B cell (primary cell): ENCODE data around the gene SRRM5.
"Not testable (repeated sequence)": the region's sequence is repeated elsewhere in the genome, so short reads cannot be mapped to it uniquely, and the experiment has no call there.

Experiments
- EZH2 ChIP-seq: IDR thresholded peaks from 2 replicates; pipeline ENCODE4 v1.6.1; 2012; ENCODE audit warnings: borderline replicate concordance, low read depth, mild to moderate bottlenecking, moderate library complexity, low read length; ENCODE audit not compliant: insufficient read depth, poor library complexity, severe bottlenecking
- TF ChIP-seq, protein P1 (sequence below): fragments of 200-600 bp; IDR thresholded peaks from one replicate; pipeline ENCODE4 v1.8.0; 2022; ENCODE audit warnings: antibody characterized with exemption, mild to moderate bottlenecking

DNA sequence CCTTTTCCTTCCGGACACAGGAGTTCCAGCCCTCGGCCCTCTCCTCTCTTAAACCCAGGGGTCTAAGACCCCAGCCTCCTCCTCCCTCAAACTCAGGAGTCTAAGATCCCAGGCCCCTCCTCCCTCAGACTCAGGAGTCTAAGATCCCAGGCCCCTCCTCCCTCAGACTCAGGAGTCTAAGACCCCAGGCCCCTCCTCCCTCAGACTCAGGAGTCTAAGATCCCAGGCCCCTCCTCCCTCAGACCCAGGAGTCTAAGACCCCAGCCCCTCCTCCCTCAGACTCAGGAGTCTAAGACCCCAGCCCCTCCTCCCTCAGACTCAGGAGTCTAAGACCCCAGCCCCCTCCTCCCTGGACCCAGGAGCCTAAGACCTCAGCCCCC lies 23.7 kb downstream of the SRRM5 start:
- TF ChIP-seq, protein P1, sequence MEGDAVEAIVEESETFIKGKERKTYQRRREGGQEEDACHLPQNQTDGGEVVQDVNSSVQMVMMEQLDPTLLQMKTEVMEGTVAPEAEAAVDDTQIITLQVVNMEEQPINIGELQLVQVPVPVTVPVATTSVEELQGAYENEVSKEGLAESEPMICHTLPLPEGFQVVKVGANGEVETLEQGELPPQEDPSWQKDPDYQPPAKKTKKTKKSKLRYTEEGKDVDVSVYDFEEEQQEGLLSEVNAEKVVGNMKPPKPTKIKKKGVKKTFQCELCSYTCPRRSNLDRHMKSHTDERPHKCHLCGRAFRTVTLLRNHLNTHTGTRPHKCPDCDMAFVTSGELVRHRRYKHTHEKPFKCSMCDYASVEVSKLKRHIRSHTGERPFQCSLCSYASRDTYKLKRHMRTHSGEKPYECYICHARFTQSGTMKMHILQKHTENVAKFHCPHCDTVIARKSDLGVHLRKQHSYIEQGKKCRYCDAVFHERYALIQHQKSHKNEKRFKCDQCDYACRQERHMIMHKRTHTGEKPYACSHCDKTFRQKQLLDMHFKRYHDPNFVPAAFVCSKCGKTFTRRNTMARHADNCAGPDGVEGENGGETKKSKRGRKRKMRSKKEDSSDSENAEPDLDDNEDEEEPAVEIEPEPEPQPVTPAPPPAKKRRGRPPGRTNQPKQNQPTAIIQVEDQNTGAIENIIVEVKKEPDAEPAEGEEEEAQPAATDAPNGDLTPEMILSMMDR = not testable (repeated sequence)
- TF ChIP-seq EZH2 = not testable (repeated sequence)
